Mucosa of rectum (tissue), 2 donors: ENCODE measurements around the gene CCDC152.
A peak's percentile ranks its signal among the peaks of the same experiment; 100 is the strongest.
"Not testable (repeated sequence)": the region's sequence is repeated elsewhere in the genome, so short reads cannot be mapped to it uniquely, and the experiment has no call there.

Experiments
- H3K27ac ChIP-seq, 2 donors: one replicate each; pipeline ENCODE4 v1.7.0; 2013; ENCODE audit warnings: inconsistent platforms in 2 of 2, low read depth in 2 of 2, low read length in 2 of 2
- H3K27me3 ChIP-seq, 2 donors: one replicate each; pipeline ENCODE4 v1.7.0; 2013; ENCODE audit warnings: low read length in 2 of 2; ENCODE audit not compliant: control insufficient read depth in 2 of 2, insufficient read depth in 2 of 2
- H3K36me3 ChIP-seq, 2 donors: one replicate each; pipeline ENCODE4 v1.7.0; 2013; ENCODE audit warnings: low read length in 2 of 2; ENCODE audit not compliant: control insufficient read depth in 2 of 2, insufficient read depth in 2 of 2
- H3K4me1 ChIP-seq, 2 donors: one replicate each; pipeline ENCODE4 v1.7.0; 2013; ENCODE audit warnings: low read length in 2 of 2, mild to moderate bottlenecking in 1 of 2; ENCODE audit not compliant: control insufficient read depth in 2 of 2, insufficient read depth in 2 of 2
- H3K4me3 ChIP-seq, 2 donors: one replicate each; pipeline ENCODE4 v1.7.0; 2013; ENCODE audit warnings: low read length in 2 of 2
- H3K9ac ChIP-seq, 2 donors: one replicate each; pipeline ENCODE4 v1.7.0; 2013; ENCODE audit warnings: low read length in 2 of 2, low read depth in 1 of 2, mild to moderate bottlenecking in 1 of 2
- H3K9me3 ChIP-seq, 2 donors: one replicate each; pipeline ENCODE4 v1.7.0; 2013; ENCODE audit warnings: low read length in 2 of 2; ENCODE audit not compliant: control insufficient read depth in 2 of 2
- donor health status: healthy.
- donor health status: Normal muscosa, but diverticular disease.

The CCDC152 gene

GRCh38 chr5:42842921-42843641 lies 86.5 kb downstream of the CCDC152 start:
- Histone ChIP-seq H3K4me1 (peaks cover 0 to 3% of the 10 kb centered on the region in 2 donors), H3K4me3 (no peak overlapping the region), H3K27ac (peak overlapping the region in 1 of 2 donors; percentile 38), H3K36me3 (no peaks in the 10 kb centered on the region), H3K9me3 (no peaks in the 10 kb centered on the region), H3K27me3 (no peaks in the 10 kb centered on the region), H3K9ac (no peak overlapping the region)

- Histone ChIP-seq H3K9me3 (no peaks in the 10 kb centered on the region), H3K27me3 (no peaks in the 10 kb centered on the region), H3K9ac (no peak overlapping the region), H3K36me3 (no peaks in the 10 kb centered on the region), H3K4me1 (peaks cover 0 to 3% of the 10 kb centered on the region in 2 donors), H3K27ac (no peak overlapping the region), H3K4me3 (no peak overlapping the region)
Observed at GRCh38 chr5:42843675-42844292, 87.2 kb downstream of the CCDC152 start.

- H3K36me3 ChIP-seq, H3K27me3 ChIP-seq, H3K4me1 ChIP-seq, H3K9ac ChIP-seq, H3K9me3 ChIP-seq, H3K4me3 ChIP-seq, H3K27ac ChIP-seq: not testable (repeated sequence)
Observed at GRCh38 chr5:42844408-42844807, 87.8 kb downstream of the CCDC152 start.

GRCh38 chr5:42848545-42848944 lies 91.9 kb downstream of the CCDC152 start:
- Histone ChIP-seq H3K27me3 (no peaks in the 10 kb centered on the region), H3K4me3 (no peak overlapping the region), H3K36me3 (no peaks in the 10 kb centered on the region), H3K27ac (no peak overlapping the region), H3K9ac (no peak overlapping the region), H3K4me1 (peaks cover 0 to 11% of the 10 kb centered on the region in 2 donors), H3K9me3 (no peaks in the 10 kb centered on the region)

- Histone ChIP-seq H3K36me3 (no peaks in the 10 kb centered on the region), H3K9me3 (no peaks in the 10 kb centered on the region), H3K4me1 (peaks cover 3 to 29% of the 10 kb centered on the region in 2 donors), H3K4me3 (no peak overlapping the region), H3K27ac (no peak overlapping the region), H3K9ac (no peak overlapping the region), H3K27me3 (no peaks in the 10 kb centered on the region)
Observed at GRCh38 chr5:42851481-42851880, 94.9 kb downstream of the CCDC152 start.
